ENCODE measurements around the gene ZFYVE28. TPM values are rescaled to one million over a fixed set of nuclear protein-coding genes. Genes with fewer than 3 reads are reported as not detected.
A peak's percentile ranks its signal among the peaks of the same experiment; 100 is the strongest.

ZFYVE28 gene
- total and polyA plus RNA-seq, 2 of the 8 experiments (the other 6 are each of a cell fraction or from before 2014, with no cell fraction given), result 1.7 to 4.9 TPM

DNA sequence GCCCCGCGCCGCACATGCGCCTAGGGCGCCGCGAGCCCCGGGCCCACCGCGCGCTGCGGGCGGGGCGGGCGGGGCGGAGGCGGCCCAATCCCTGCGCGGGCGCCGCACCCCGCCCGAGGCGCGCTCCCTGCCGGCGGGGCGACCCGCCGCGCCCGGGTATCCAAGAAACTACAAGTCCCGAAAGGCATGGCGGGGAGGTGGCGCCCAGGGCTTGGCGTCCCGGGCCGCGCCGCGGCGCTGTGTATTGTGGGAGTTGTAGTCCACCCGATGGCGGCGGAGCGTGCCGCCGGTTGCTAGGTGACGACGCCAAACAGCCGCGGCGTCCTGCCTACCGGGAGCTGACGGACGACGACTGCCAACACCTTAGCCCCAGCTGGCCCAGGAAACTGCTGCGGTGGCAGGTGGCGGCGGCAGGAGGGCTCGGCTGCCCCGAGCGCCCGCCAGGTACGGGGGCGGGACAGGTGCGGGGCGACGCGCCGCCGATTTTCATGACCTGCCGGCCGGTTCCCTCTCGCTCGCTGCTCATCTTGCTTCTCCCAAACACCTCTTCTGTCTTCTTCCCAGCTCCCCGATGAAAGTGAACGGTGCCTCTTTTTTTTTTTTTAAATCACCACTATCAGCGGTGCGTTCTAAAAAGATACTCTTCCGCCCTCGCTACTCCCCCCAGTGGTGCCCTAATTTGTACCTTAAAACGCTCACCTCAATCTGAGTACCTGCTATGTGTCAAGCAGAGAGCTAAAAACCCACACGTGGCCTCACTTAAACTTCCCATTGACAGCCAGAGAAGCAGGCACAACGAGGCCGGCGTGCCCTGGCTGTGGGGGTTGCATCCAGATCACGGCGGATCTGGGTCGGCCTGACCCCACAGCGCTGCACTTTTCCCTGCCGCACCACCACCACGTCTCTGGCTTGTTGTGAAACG is 466 bp upstream of the ZFYVE28 start, which contains the start of gene CFAP99 (continued):
- TF ChIP-seq, protein P1, sequence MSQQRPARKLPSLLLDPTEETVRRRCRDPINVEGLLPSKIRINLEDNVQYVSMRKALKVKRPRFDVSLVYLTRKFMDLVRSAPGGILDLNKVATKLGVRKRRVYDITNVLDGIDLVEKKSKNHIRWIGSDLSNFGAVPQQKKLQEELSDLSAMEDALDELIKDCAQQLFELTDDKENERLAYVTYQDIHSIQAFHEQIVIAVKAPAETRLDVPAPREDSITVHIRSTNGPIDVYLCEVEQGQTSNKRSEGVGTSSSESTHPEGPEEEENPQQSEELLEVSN (IDR thresholded peaks at IDR 0.05), result peak; percentile 72
- no peak for TF ChIP-seq EGR1 (IDR thresholded peaks at IDR 0.05; ENCODE audit: borderline replicate concordance, low read depth, low read length)
- TF ChIP-seq, protein P2, sequence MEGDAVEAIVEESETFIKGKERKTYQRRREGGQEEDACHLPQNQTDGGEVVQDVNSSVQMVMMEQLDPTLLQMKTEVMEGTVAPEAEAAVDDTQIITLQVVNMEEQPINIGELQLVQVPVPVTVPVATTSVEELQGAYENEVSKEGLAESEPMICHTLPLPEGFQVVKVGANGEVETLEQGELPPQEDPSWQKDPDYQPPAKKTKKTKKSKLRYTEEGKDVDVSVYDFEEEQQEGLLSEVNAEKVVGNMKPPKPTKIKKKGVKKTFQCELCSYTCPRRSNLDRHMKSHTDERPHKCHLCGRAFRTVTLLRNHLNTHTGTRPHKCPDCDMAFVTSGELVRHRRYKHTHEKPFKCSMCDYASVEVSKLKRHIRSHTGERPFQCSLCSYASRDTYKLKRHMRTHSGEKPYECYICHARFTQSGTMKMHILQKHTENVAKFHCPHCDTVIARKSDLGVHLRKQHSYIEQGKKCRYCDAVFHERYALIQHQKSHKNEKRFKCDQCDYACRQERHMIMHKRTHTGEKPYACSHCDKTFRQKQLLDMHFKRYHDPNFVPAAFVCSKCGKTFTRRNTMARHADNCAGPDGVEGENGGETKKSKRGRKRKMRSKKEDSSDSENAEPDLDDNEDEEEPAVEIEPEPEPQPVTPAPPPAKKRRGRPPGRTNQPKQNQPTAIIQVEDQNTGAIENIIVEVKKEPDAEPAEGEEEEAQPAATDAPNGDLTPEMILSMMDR (IDR thresholded peaks at IDR 0.05; ENCODE audit: control extremely low read depth in 1 of 3, insufficient read depth in 1 of 3, low read depth in 1 of 3, low read length in 3 of 3), result peak in 1 of 3 experiments; percentile 28; a peak in 1 of 4 replicates
- no peak for TF ChIP-seq PHF8 (conservative IDR thresholded peaks at IDR 0.05; ENCODE audit: low read depth, low read length)
- no peak for TF ChIP-seq EZH2 (IDR thresholded peaks at IDR 0.05; ENCODE audit: low read depth, low read length, severe bottlenecking)
- TF ChIP-seq, protein P3, sequence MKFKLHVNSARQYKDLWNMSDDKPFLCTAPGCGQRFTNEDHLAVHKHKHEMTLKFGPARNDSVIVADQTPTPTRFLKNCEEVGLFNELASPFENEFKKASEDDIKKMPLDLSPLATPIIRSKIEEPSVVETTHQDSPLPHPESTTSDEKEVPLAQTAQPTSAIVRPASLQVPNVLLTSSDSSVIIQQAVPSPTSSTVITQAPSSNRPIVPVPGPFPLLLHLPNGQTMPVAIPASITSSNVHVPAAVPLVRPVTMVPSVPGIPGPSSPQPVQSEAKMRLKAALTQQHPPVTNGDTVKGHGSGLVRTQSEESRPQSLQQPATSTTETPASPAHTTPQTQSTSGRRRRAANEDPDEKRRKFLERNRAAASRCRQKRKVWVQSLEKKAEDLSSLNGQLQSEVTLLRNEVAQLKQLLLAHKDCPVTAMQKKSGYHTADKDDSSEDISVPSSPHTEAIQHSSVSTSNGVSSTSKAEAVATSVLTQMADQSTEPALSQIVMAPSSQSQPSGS (IDR thresholded peaks at IDR 0.05; ENCODE audit: low read length), result no peak
- TF ChIP-seq SRF (IDR thresholded peaks at IDR 0.05; ENCODE audit: low read depth, low read length), result peak; percentile 70; the same call in 1 of the 2 replicates
- TF ChIP-seq RAD21 (IDR thresholded peaks at IDR 0.05 in 1 of 2, conservative IDR thresholded peaks at IDR 0.05 in 1 of 2; ENCODE audit: low read depth in 2 of 2, low read length in 2 of 2), result no peak
- TF ChIP-seq JUND (IDR thresholded peaks at IDR 0.05; ENCODE audit: low read length), result no peak
- no peak for TF ChIP-seq CTBP2 (IDR thresholded peaks at IDR 0.05; ENCODE audit: borderline replicate concordance, insufficient read depth, insufficient read length, low read length)
- TF ChIP-seq, protein P4, sequence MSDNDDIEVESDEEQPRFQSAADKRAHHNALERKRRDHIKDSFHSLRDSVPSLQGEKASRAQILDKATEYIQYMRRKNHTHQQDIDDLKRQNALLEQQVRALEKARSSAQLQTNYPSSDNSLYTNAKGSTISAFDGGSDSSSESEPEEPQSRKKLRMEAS (IDR thresholded peaks at IDR 0.05), result peak; percentile 72
- TF ChIP-seq SIX5 (IDR thresholded peaks at IDR 0.05; ENCODE audit: low read depth, low read length), result peak; percentile 98
- TF ChIP-seq SAP30 (IDR thresholded peaks at IDR 0.05; ENCODE audit: insufficient read depth, insufficient replicate concordance, low read length), result peak; percentile 45
- TF ChIP-seq SP2 (IDR thresholded peaks at IDR 0.05; ENCODE audit: low read length), result no peak
- TF ChIP-seq RNF2 (IDR thresholded peaks at IDR 0.05; ENCODE audit: borderline replicate concordance, low read depth, low read length, missing control alignments, poor library complexity, severe bottlenecking), result no peak

All from H1 (cell line).